DND-41 (cell line): Measurements from ENCODE around the gene OTUB1.

Source experiments
- ATAC-seq: fragments of 200-7000 bp; cut with Tn5 transposase; 3 replicates; pipeline ENCODE4 v1.9.1; 2021; ENCODE audit warnings: low read depth; ENCODE audit not compliant: insufficient read depth
- DNase-seq: peaks from one replicate; pipeline ENCODE4 v3.0.0-alpha.2; 2020
- H2AFZ ChIP-seq: 2 replicates; pipeline ENCODE4 v1.6.0; 2012; ENCODE audit warnings: low read depth, low read length
- H3K27ac ChIP-seq: 2 replicates; pipeline ENCODE4 v1.5.1; 2012; ENCODE audit warnings: low read length, inconsistent platforms
- H3K27me3 ChIP-seq: fragments of 200-600 bp; sonication (generic); 2 replicates; pipeline ENCODE4 v1.6.0; 2012; ENCODE audit warnings: low read length, mild to moderate bottlenecking, inconsistent platforms; ENCODE audit not compliant: insufficient read depth, poor library complexity
- H3K36me3 ChIP-seq: 2 replicates; pipeline ENCODE4 v1.5.1; 2012; ENCODE audit warnings: low read length, inconsistent platforms; ENCODE audit not compliant: insufficient read depth
- H3K4me1 ChIP-seq: 2 replicates; pipeline ENCODE4 v1.5.1; 2012; ENCODE audit warnings: mild to moderate bottlenecking, low read length; ENCODE audit not compliant: insufficient read depth
- H3K4me2 ChIP-seq: 2 replicates; pipeline ENCODE4 v1.6.0; 2012; ENCODE audit warnings: mild to moderate bottlenecking, moderate library complexity, low read length, inconsistent platforms; ENCODE audit not compliant: insufficient read depth
- H3K4me3 ChIP-seq, 2 experiments: fragments of 200-600 bp in 1 of 2; shearing (Covaris generic) in 1 of 2; 2 replicates each; pipeline ENCODE4 v1.5.1; 2012 to 2016; ENCODE audit warnings: inconsistent platforms in 2 of 2, low read length in 2 of 2, mild to moderate bottlenecking in 2 of 2, low read depth in 1 of 2, moderate library complexity in 1 of 2
- H3K79me2 ChIP-seq: 2 replicates; pipeline ENCODE4 v1.6.0; 2012; ENCODE audit warnings: low read length, inconsistent platforms; ENCODE audit not compliant: insufficient read depth
- H3K9ac ChIP-seq: 2 replicates; pipeline ENCODE4 v1.6.0; 2012; ENCODE audit warnings: low read depth, mild to moderate bottlenecking, inconsistent platforms, low read length, moderate library complexity
- H3K9me3 ChIP-seq: 2 replicates; pipeline ENCODE4 v1.5.1; 2012; ENCODE audit warnings: low read length, moderate library complexity, mild to moderate bottlenecking, inconsistent platforms; ENCODE audit not compliant: insufficient read depth, severe bottlenecking
- H4K20me1 ChIP-seq: 2 replicates; pipeline ENCODE4 v1.6.0; 2012; ENCODE audit warnings: low read length; ENCODE audit not compliant: insufficient read depth
- EZH2 ChIP-seq: IDR thresholded peaks from 3 replicates; pipeline ENCODE4 v1.6.1; 2012; ENCODE audit warnings: borderline replicate concordance, low read depth, mild to moderate bottlenecking, moderate library complexity, low read length, inconsistent platforms; ENCODE audit not compliant: severe bottlenecking
- TF ChIP-seq, protein P1 (sequence below): IDR thresholded peaks from 2 replicates; pipeline ENCODE4 v1.5.1; 2012; ENCODE audit warnings: borderline replicate concordance, low read length, moderate library complexity, mild to moderate bottlenecking; ENCODE audit not compliant: poor library complexity, severe bottlenecking; ENCODE audit errors: extremely low read depth

OTUB1 gene

GRCh38 chr11:63993100-63993499 lies 6.9 kb downstream of the OTUB1 start:
- no peak overlapping the region for H3K27ac ChIP-seq
- DNase-seq (no peak), ATAC-seq (no peak)
- H3K4me2 ChIP-seq, result no peak overlapping the region
- H3K4me3 ChIP-seq, result no peak overlapping the region
- peaks cover 48% of the 10 kb centered on the region for H3K79me2 ChIP-seq
- no peaks in the 10 kb centered on the region for H3K27me3 ChIP-seq
- peaks cover 6% of the 10 kb centered on the region for H3K4me1 ChIP-seq
- peaks cover 60% of the 10 kb centered on the region for H4K20me1 ChIP-seq
- H2AFZ ChIP-seq, result no peak overlapping the region
- H3K36me3 ChIP-seq, result peaks cover 79% of the 10 kb centered on the region
- no peaks in the 10 kb centered on the region for H3K9me3 ChIP-seq
- no peak overlapping the region for H3K9ac ChIP-seq
- TF ChIP-seq, protein P1, sequence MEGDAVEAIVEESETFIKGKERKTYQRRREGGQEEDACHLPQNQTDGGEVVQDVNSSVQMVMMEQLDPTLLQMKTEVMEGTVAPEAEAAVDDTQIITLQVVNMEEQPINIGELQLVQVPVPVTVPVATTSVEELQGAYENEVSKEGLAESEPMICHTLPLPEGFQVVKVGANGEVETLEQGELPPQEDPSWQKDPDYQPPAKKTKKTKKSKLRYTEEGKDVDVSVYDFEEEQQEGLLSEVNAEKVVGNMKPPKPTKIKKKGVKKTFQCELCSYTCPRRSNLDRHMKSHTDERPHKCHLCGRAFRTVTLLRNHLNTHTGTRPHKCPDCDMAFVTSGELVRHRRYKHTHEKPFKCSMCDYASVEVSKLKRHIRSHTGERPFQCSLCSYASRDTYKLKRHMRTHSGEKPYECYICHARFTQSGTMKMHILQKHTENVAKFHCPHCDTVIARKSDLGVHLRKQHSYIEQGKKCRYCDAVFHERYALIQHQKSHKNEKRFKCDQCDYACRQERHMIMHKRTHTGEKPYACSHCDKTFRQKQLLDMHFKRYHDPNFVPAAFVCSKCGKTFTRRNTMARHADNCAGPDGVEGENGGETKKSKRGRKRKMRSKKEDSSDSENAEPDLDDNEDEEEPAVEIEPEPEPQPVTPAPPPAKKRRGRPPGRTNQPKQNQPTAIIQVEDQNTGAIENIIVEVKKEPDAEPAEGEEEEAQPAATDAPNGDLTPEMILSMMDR, result no peak
- no peak for TF ChIP-seq EZH2

DNA sequence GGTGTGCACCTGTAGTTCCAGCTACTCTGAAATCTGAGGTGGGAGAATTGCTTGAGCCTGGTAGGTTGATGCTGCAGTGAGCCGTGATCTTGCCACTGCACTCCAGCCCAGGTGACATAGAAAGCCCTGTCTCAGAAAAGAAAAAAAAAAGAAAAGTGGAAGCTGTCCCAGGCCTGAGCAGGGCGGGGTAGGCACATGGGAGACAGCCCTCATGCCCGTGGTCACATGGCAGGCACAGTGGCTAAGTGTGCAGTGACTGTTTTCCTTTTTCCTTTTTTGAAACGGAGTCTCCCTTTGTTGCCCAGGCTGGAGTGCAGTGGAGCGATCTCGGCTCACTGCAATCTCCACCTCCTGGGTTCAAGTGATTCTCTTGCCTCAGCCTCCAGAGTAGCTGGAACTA lies 7.8 kb downstream of the OTUB1 start:
- DNase-seq, result no peak
- TF ChIP-seq, protein P1, result no peak
- TF ChIP-seq EZH2, result no peak
- no peak for ATAC-seq
- H3K27ac ChIP-seq, result no peak overlapping the region
- no peak overlapping the region for H2AFZ ChIP-seq
- no peaks in the 10 kb centered on the region for H3K4me1 ChIP-seq
- H3K4me3 ChIP-seq, result no peak overlapping the region
- H3K36me3 ChIP-seq, result peaks cover 78% of the 10 kb centered on the region
- H3K4me2 ChIP-seq, result no peak overlapping the region
- no peak overlapping the region for H3K9ac ChIP-seq
- H4K20me1 ChIP-seq, result peaks cover 60% of the 10 kb centered on the region
- H3K79me2 ChIP-seq, result peaks cover 39% of the 10 kb centered on the region
- H3K27me3 ChIP-seq, result no peaks in the 10 kb centered on the region
- H3K9me3 ChIP-seq, result no peaks in the 10 kb centered on the region

DNA sequence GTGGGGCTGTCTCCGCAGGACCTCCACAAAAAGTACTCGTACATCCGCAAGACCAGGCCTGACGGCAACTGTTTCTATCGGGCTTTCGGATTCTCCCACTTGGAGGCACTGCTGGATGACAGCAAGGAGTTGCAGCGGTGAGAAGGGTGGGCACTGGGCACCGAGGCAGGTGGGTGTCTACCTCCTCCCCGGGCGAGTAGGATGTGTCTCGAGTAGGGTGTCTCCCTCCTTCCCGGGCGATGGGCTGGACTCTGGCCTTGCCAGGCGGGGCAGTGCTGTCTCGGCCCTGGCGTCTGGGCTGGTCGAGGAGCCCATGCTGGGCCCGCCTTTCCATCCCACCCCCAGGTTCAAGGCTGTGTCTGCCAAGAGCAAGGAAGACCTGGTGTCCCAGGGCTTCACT lies 10.3 kb downstream of the OTUB1 start:
- no peak for DNase-seq
- no peaks in the 10 kb centered on the region for H3K4me1 ChIP-seq
- H3K4me2 ChIP-seq, result no peak overlapping the region
- no peak overlapping the region for H2AFZ ChIP-seq
- peaks cover 18% of the 10 kb centered on the region for H3K79me2 ChIP-seq
- no peaks in the 10 kb centered on the region for H3K9me3 ChIP-seq
- peaks cover 74% of the 10 kb centered on the region for H3K36me3 ChIP-seq
- H4K20me1 ChIP-seq, result peaks cover 56% of the 10 kb centered on the region
- H3K27ac ChIP-seq, result no peak overlapping the region
- H3K27me3 ChIP-seq, result no peaks in the 10 kb centered on the region
- H3K4me3 ChIP-seq, result no peak overlapping the region
- no peak for ATAC-seq
- TF ChIP-seq, protein P1, result no peak
- no peak for TF ChIP-seq EZH2
- H3K9ac ChIP-seq, result no peak overlapping the region
